ENCODE measurements around the gene ABCA4.

ABCA4 gene

GRCh38 chr1:94083681-94084080 is 37.3 kb downstream of the ABCA4 start:
- no peak for DNase-seq (ENCODE audit: low read depth)

- DNase-seq (ENCODE audit: low read depth): no peak
These were observed 39.2 kb downstream of the ABCA4 start for GRCh38 chr1:94081566-94082344.

DNA sequence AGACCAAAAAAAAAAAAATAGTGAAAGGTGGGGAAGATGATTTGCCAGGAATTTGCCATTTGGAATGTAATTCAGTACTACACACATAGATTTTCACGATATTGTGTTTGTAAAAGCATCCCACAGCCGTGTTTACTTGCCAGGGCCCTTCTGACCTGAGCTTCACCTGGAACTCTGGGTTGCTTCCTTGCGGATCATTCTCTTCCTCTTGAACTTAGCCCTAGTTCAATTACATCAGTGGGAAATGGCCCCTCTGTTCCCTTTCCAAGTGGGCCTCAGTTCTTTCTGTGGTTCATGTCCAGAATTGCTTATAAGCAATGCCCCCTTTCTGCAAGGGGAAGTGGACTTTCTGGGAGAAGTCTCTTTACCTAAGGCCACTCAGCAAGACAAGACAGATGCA is 41.0 kb downstream of the ABCA4 start:
- no peak for DNase-seq (ENCODE audit: low read depth)

DNA sequence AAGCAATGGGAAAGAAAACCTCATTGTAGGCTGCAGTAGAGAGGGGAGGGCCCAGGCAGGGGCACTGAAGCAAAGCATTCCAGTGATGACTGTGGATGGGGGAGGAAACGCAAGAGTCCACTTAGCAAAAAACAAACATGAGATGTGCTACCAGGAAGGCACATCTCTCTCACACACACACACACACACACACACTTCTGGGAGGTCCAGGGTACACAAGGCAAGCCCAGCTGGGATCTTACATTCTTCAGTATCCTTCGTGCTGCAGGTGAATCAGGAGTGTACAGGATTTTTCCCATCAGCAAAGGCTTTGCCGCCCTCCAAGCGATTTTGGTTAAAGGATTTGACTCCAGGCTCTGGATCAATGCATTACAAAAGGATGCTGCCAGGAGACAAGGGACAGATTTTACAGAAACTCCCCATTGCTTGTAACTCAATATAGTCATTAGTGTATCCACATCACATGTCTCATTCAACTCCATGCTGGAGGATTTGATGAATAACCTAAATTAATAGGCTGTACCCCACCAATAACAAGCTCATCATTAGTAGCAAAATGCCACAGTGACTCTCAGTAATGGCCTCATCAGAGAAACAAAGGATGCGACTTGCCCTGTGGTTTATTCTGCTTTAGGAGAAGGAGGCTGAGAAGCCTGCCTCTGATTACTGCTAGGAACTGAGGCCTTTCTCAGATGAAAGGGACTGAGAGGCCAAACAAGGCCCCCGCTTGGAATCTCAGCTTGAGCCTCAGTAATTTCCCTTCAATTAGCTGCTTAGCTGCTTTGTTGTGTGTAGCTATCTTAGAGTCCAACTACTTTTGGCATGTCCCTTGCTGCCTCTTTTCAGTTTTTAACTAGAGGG is 41.6 kb downstream of the ABCA4 start:
- no peak for DNase-seq (ENCODE audit: low read depth)

DNA sequence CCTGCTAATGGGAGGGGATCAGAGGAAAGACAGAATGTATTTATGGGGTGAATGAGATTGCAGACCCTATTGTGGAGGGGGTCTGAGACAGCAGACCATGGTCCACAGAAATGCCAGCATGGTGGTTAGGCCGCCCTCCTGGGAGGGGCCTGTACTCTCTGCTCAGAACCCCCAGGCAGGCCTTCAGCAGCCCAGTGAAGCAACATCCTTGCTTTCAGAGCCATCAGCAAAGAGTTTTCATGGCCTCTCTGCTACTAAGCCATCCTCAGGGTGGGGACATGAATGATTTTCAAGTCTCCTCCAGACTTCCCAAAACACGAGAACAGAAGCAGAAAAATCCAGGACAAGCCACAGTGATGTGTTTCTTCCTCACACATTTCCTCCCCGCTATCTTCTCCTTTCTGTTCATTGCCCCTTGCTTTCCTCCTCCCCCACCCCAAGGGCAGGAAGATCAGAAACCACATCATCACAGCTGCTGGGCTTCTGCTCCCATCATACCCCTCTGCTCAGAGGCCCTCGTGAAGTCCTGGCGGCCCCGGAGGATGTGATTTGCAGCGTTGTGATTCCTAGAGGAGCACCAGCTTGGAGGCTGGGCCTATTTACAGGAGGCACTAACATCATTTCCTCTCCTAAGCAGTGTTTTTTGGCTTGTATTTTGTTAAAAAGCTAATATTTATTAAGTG is 48.0 kb downstream of the ABCA4 start:
- no peak for DNase-seq (ENCODE audit: low read depth)

DNA sequence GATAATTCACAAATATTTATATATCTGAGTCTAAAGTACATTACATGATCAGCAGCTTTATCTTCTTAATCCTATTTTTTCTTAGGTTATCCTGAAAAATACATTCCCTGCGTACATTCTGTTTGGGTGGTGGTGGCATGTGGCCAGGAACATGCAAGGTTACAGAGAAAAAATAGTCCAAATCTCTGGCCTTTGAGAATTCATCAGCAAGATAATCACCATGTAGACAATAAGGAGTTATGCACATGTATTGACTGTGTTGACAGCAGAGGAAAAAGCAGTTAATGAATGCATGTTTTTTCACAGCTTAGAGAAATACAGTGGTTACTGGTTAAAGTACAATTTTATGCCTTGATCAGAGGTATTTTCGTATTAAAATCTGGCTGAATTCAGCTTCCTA is 49.0 kb downstream of the ABCA4 start:
- no peak for DNase-seq (ENCODE audit: low read depth)

- no peak for DNase-seq (ENCODE audit: low read depth)
These were observed 49.6 kb downstream of the ABCA4 start for GRCh38 chr1:94071391-94071790.

DNA sequence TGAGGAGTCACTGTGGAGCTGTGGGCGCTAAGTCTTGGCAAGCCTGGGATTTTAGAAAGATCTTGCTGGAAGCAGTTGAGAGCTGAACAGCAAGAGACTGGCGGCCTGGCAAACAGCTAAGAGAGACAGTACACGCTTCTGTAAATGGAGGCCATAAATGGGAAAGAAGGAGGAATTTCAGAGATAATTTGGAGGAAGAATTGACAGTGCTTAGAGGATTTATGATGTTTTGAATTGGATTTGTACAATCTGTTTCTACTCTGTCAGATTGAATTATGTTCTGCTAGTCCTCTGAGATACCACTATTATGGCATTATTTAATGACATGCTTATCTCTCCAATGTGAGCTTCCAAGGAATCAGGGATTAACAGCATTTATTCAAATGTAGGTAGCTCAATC is 50.1 kb downstream of the ABCA4 start:
- no peak for DNase-seq (ENCODE audit: low read depth)

- DNase-seq (ENCODE audit: low read depth): no peak
These were observed 51.0 kb downstream of the ABCA4 start for GRCh38 chr1:94069919-94070285.

DNA sequence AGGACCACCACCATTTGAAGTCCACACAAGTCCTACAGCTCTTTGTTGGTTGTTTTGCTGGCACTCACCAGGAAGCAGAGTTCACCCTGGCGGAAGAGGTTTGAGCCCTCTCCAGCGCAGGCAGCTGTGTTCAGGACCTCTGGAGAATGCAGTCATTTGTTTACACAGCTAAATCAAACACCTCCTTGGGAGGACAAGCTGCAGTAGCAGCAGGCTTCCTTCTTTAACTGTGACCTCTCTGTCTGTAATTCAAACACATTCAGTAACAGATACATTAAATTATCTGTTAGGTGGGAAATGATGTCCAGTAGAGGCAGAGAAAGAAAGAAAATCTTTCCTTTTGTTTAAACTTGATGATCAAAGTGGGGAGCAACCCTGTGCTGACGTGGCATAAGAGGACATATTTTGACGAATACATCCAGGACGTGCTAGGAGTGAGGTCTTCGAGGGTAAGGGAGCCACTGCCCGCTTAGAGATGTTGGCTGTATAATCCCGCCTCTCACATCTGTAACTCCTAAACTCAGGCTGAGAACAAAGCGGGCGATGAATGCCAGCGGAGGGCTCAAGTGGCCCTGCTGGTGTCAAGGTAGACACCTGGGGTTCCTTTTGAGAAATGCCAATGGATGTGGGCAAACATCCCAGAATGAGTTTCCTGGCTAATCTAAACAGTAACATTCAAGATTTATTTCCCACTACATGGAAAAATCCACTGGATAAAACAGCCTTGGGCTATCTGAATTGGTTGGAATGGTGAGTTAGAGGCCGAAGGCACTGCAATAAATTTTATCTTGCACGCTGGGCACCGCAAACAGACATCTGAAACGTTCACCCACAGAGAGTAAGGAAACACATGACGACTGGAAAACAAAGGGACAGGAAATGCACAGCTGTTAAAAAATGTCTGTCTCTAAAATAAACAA is 51.7 kb downstream of the ABCA4 start:
- no peak for DNase-seq (ENCODE audit: low read depth)

DNA sequence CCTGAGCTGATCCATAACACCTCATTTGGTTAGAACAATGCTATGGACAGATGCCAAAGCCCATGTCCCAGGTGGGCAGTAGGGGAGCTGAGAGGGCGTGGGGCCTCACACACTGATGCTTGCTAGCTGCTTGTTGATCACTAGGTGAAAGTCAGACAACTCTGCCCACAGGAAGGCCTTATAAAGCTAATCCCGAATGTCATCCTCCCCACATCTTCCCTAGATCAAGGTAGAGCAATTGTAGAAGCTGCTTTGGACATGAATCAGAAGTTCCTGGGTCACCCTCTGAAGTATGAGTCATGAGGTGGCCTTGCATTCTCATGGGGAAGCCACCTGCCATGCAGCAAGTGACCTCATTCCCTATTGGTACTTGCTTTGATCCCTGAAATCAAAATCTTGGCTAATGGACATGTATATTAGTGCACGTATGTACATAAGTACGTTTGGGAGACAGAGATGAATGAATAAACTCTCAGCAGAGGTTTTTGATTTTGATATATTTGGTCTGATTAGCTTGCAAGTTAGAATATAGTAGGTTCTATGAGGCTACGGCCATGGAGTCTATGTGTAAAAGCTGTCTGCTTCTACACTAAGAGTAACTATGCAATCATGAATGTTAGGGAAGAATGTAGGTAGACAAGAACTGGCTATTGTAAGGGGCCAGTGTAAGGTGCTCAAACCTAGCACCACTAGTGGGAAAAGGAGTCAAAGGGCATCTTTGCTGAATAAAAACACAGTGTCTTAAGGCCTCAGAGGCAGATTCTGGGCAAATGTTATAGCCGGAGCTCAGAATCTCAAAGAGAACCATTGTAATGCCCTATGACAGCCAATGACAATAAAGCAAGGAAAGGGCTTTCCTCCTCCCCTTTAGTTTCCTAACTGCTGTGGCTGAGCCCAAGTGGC is 52.6 kb downstream of the ABCA4 start:
- DNase-seq (ENCODE audit: low read depth): no peak

GRCh38 chr1:94067196-94067595 is 53.8 kb downstream of the ABCA4 start:
- DNase-seq (ENCODE audit: low read depth): peak; percentile 85

- DNase-seq (ENCODE audit: low read depth): no peak
These were observed 57.6 kb downstream of the ABCA4 start for GRCh38 chr1:94063379-94063778.

DNA sequence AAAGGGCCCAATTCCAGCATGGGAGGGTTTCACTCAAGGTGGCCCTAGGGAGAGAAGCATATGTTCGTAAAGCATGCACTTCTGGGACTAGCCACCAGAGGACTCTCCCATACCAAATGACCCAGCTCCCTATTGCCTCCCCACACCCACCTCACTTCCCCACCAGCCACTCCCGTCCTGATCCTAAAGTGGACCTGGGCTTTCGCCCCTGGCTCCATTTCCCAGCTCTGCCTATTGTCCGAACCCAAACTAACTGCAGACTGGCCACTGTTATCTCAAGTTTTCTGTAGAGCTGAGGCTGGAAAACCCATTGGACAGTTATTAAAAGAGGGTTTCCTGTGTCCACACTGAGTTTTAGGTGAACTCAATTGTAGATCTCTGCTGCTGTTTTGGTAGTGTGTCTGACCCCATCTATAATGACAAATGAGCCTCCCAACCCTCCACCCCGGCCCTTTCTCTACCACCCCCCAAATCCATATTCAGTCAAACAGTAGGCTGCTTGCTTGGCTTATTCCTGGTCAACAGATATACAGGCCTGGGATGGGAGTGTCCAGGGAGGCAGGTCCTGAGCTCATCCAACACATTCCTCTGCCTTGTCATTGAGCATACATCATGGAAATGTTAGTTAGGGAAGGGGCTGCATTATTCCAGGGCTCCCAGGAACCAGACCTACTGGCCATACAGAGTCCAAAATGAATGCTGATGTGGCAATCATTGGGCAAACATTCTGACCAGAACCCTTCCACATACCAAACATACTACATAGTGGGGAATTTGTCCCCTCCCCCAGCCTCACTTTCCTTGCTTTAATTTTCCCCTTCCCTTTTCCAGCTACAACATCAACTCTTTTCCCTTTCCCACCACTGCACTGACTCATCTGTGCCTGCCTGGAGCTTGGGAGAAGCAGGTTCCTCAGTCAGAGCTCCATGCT is 59.2 kb downstream of the ABCA4 start:
- no peak for DNase-seq (ENCODE audit: low read depth)

DNA sequence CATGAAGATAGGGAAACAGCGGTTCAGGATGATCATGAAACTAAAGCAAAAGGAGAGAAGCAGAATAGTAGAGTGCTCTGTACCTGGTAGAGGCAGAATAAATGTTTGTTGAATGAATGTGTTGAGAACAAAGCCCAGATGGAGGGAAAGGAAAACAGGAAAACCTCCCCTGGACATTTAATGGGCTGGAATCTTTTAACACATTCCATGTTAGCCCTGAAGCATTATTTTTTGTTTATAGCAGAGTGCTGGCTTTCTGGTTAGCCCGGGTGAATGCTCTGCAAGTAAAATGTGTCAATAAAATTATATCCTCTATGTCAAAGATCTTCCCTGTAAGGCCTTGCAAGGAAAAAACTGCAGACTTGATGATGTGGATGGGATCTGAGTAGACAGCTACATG is 60.2 kb downstream of the ABCA4 start:
- DNase-seq (ENCODE audit: low read depth): no peak

- no peak for DNase-seq (ENCODE audit: low read depth)
These were observed 62.2 kb downstream of the ABCA4 start for GRCh38 chr1:94058766-94059165.

GRCh38 chr1:94056996-94057395 is 64.0 kb downstream of the ABCA4 start:
- no peak for DNase-seq (ENCODE audit: low read depth)

DNA sequence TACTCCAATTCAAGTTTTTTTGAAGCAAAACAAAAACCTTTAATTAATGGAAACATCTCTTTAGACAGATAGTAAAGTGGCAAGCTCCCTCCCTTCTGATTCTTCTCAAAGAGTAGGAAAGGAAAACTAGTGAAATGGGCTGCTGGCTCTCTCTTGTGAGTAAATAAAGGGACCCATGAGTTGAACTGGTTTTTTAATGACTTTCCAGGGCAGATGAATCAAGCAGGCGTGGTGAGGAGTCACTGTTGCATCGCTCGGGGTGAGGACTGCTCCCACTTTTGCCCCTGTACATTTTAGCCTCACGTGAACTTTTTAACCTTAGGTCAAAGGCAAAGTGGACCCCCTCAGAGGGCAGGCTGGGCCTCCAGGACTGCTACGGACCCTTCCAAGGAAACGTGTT is 64.8 kb downstream of the ABCA4 start:
- DNase-seq (ENCODE audit: low read depth): no peak

DNA sequence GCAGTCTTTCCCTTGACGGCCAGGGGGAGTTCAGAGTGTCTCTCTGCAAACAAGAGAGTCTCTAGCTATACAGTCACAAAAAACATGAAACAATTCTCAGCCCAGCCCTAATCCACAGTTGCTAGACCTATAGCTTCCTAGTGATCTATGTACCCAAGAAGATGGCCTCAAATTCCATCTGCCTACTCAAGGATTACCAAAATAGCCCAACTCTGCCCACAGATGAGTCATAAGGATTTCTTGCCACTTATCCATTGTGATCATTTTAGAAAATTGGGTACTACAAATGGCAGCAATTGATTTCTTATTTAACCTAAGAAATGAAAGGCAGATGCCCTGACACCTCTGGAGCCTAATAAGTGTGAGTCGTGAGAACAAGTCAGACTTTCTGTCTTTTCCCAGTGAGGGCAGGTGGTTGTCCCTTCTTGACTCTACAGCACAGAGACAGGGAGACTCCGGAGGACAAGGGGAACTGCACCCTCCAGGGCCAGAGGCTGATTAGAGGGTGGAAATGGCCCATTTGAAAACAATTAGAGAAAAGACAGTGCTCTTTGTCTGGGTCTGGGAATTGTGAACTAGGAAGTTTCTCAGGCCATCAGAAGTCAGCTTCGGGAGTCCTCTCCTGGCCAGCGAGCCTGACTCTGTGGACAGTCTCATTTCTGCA is 65.4 kb downstream of the ABCA4 start:
- DNase-seq (ENCODE audit: low read depth): no peak

All from non-pigmented ciliary epithelial cell (primary cell).